ENCODE data around the gene PIK3IP1.
"Not testable (repeated sequence)": the region's sequence is repeated elsewhere in the genome, so short reads cannot be mapped to it uniquely, and the experiment has no call there.

The PIK3IP1 gene, protein sequence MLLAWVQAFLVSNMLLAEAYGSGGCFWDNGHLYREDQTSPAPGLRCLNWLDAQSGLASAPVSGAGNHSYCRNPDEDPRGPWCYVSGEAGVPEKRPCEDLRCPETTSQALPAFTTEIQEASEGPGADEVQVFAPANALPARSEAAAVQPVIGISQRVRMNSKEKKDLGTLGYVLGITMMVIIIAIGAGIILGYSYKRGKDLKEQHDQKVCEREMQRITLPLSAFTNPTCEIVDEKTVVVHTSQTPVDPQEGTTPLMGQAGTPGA

DNA sequence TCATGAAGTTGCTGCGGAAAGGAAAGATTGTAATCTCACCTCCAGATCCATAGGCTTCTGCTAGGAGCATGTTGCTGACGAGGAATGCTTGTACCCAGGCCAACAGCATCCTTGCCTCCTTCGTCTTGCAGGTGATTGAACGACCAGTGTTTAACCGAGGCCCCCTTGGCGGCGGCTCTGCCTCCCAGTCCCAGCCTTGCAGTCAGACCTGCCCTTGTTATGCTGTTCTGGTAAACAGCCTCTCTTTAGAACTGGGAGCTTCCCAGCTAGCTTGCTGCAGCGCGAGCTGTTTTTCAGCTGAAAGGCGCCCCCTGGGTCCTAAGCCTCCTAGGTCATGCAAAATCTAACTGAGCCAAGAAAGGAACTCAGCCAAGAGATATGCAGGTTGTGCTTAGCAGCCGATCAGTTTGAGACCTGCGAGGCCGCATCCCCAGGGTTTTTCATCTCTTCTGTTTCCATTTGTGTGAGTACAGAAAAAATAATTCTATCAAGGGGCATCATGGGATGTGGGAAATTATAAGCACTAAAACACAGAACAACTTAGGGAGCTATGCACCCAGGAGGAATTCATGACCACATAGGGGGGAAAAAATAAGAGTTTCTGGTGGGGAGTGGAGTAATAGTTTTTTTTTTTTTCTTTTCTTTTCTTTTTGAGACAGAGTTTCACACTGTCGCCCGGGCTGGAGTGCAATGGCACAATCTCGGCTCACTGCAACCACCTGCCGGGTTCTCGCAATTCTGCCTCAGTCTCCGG, at the start of gene PIK3IP1:
PIK3IP1 (minus strand) TSS at position 253 of the 754 bp plus-strand sequence; CDS start at position 109, 144 bp downstream.
- peak; percentile 66 for DNase-seq

DNA sequence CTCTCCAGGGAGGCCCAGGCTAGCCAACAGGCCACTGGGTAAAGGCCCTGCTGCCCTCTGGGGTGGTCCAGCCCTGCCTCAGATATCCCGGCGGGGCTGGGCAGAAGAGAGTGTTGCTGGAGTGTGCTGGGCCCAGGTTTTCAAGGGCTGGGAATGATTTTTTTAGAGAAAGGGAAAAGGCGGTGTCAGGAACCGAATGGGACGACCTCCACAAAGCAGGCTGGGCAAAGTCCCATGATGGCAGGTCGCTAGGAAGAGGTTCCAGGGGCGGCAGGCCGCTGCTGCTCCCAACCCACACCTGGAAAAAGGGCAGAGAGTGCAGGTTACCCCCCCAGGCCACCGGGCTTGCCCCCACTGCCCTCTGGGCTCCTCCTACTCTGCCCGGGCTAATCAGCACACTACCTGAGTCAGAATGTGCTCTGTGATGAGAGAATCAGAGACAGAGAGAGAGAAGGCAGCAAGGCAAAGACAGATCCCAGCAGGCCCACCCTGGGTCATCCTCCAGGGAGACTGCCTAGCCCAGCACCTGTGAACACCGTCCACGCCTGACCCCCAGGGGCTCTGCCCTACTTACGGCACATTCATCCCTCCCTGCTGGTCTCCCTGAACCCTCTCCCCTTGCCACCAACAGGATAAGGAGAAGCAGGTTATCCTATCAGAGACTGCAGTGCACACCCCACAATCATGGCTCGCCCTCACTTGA, 49.2 kb upstream of the PIK3IP1 start:
- DNase-seq = no peak

DNA sequence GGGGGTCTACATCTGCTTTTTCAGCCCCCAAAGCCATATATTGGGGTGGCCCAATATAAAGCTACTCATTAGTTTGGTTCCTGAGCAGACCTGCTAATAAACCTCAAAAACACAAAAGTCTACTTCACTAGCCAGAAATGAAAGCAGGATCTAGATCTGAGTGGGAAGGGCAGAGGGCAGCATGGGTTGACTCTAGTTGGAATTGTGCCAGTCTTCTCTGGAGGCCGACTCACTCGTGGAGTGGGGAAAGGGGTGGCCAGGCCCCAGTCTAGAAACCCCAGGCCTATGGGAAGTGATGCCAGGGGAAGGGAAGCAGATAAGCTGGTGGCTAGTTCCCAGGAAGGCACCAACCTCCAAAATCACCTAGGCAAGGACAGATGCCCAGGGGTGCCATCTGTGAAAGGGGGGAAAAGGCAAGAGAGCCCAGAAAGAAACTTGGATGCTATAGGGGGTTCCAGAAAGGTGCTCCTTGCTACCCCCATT, 48.5 kb upstream of the PIK3IP1 start:
- DNase-seq = no peak

DNA sequence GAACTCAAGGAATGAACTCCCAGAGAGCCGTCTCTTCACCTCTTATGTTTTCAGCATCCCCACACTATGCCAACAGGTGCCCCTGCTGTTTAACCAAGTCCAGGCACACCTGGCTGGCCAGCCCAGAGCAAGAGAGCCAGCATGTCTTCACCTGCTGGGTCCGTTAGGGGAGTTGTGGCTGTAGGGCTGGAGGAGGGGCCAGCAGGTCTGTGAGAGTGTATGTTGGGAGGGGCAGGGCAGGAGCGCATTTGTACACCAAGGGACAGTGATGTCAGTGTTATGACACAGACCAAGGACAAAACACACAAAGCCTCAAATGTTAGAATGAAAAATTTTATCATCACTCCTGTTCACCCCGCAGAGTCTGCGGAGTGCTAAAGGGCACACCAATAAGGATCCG, 48.1 kb upstream of the PIK3IP1 start:
- no peak for DNase-seq

DNA sequence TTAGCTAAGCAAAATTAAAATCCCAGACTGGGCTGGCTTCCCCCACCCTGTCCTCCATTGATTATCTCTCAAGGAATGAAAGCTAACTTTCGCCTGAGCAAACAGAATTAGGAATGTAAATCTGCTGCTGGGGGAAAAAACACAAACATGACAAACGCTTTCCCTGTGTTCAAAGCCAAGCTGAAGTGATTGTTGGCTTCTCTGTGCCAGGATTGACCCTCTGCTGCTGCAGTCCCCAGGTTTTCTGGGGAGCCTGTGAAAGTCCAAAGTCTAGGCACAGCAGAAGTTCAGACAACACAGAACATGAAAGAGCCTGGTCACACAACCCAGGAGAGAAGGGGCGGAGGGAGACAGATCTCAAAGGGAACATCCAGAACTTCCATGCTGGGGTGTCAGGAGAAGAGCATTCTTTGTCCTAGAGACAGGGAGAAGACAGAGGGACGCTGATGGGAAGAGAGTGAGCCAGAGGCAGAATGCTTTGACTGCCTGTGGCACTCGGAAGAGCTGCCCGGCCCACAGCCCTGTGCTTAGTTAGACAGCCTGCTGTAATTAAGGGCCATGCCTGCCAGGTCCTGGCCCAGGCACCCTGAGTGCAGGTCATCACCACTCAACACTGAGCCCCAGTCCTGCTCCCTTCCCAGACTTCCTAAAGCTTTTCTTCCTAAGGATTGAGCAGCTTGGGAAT, 47.0 kb upstream of the PIK3IP1 start:
- no peak for DNase-seq

DNA sequence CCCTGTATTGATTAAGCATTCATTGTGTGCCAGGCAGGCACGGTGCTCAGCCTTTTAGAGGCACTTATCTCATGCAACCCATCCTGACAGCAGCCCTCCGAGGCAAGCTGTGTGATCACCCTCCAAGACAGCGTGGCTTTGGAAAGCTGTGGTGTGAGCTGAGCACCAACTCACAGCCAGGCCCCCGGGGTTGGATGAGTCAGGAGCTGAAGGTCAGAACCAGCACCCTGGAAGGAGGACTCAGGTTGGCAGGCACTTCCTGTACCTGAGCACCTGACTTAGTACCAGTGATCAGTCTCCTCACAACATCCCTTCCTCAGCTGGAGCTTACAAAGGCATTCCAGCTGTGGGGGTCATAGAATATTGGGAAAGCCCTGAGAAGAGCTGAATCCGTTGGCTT, 44.9 kb upstream of the PIK3IP1 start:
- DNase-seq = no peak

DNA sequence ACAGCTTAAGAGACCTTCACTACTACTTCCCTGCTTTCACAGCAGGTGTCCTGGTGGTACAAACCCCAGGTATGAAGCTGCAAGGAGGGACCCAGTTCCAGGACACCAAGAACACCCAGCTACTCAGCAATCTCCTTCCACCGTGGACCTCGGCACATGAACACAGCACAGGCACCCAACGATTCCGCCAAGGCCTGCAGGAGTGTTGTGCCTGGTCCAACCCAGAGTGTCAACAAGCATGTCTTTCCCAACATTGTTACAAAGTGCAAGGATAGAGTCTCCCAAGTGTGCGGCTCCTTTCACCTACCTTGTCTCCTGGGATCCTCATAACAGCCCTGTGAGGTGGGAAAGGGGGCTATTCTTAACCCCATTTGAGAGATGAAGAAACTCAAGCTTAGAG, 42.0 kb upstream of the PIK3IP1 start:
- DNase-seq = no peak

DNA sequence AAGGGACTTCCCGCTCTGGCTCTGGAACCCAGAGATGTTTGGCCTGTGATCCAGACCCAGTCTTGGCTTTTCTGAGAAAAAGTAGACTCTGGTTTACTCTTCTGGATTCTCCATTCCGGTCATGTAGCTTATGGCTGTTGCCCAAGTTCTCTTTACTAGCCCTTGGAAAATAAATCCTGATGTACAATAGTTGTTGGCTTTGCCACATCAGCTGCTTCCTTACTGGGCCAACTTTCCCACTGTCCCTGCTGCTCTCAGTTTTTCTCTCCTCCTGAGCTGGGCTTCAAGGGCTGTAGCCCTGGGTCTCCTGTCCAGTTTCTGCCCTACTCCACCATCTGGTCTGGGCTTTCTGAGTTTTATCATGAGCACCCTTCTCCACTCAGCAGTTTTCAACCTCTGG, 41.4 kb upstream of the PIK3IP1 start:
- no peak for DNase-seq

DNA sequence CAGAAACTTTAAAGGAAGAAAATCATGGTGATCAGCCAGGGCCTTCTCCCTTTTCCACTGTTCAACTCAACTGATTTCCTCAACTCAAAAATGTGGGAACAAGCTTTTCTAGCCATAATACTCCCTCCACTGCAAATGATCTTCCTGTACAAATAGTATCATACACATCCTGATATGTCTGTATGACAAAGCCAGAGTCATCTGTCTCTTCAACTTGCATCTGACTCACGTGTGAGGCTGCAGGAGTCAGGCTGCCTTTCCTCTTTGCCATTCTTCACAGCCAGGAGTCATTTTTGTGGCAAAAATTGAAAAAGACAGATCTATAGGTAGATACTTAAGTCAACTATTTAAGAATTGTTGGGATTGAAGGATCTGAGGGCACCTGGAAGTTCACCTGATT, 40.6 kb upstream of the PIK3IP1 start:
- no peak for DNase-seq

DNA sequence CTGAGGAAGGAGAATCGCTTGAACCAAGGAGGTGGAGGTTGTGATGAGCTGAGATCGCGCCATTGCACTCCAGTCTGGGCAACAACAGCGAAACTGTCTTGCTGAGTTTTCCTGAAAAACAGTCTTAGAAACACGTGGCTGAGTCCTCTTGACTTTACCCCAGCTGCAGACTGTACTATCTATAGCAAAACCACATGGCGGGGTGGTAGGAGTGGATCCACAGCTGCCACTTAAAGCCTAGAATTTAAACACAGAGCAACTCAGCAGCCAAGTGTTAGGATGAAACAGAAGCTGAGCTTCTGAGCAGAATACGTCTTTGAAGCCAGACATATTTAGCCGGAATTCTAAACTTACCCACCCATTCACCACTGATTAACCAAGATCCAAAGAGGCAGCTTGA, 39.7 kb upstream of the PIK3IP1 start:
- DNase-seq = no peak

DNA sequence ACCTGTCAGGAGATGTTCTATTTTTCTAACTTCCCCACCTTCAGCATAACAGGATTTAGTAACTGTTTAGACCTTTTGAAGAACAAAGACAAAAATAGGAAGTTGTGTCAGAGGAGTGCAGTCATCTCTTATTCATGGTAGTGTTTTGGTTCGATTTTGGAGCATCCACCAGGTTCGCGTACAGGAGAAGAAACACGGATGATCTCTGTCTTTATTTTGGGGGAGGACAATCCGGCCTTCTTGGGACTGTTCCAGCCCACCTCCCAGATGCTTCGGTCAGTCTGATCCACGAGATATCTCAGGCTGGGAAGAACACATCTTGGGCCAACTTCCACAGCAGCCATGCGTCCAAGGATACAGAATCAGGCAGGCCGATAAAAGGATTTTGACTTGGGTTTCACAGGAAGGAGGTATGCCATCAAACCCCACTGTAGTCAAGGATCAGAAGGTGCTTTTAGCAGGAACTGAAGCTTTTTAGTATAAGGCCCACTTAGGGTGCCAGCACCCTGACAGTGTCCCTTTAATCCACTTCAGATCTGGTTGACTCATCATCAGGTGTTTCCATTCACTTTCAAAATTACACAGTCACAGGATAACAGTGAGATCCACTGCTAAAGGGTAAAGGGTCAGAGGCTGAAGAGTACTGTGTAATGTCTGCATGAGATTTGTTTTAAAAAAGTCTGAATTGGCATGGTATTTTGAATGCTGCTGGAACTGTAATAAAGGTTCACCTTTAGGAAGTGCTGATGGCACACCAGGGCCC, 37.3 kb upstream of the PIK3IP1 start:
- DNase-seq = no peak

DNA sequence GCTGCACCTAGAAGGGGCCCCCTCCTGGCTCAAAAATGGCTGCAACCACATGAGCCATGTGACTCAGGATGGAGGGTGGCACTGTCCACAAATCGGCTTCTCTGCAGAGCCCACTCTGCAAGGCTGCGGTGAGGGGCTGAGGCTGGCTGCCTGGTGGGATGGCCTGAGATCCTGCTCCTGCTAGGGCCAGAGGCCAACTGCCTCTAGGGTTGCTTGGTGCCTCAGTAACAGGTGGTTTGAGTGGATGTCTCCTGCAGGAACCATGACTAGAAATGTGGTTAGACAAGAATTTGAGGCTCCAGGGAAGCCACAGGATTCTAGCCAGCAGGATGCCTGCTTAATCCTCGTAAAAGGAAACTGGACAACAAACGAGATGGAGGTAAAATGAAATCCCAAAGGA, 36.7 kb upstream of the PIK3IP1 start:
- no peak for DNase-seq

DNA sequence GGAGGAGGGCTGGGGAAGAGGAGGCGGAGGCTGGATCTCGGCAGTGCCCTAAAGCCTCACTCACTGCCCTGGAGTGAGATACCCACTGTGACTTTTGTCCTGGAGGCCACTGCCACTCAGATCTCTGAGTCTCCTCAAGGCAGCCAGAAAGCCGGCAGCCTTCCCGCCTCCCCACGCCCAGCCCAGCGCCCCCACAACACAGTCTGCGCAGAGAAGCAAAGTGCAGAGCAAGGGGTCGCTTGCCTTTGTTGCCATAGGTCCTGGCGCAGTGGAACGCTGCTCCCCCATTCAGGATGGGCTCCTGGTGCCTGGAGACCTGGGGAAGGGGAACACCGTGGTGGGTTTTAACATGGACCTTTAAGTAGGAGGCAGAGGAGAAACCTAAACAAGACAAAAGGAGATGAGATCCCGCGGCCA, 36.3 kb upstream of the PIK3IP1 start:
- no peak for DNase-seq

DNA sequence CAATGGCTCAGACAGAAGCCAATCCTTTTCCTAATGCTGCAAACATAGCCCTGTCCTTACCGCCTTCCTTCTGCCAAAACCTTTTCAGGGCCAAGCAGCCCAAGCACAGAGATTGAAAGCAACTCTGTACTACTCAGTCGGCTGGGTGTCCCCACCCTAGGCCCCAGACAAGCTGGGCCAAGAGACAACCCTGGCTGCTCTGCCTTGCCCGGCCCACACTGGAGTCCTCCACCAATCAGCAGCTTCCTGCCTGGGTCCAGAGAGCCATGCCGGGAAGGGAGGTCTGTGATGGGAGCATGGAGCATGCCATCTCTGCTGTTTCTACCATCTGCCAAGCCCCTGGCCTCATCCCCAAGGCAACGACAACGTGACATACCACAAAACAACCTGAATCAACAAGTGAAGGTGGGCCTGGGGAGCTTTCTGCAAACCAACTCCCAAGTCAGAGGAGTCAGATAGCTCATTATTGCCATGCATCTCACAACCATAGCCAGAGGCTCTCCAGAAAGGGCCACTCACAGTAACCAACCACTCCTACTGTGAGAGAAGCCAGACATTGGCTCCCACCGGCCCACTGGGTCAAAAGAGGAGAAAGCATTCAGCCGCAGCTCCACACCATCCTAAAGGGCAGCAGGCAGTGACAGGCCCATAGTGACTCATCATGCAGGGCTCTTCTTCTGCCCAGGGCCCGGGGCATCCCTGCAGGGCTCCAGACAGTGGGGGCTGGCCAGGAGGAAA, 35.7 kb upstream of the PIK3IP1 start:
- DNase-seq = no peak

DNA sequence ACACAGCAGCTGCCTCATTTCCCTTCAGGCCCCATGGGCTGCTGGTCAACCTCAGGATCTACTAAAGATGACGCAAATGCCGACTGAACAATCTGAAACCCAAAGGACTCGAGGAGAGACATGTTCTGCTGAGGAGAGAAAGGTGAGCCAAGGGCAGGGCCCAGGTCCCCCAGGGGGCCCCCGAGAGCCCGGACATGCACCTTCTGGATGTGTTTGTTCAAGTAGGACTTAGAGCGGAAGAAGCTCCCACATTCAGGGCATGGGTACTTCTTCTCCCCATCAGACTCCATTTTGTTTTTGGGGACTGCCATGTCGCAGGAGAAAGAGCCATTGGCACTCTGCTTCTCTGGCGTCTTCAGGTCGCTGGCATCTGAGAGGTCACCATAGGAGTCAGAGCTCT, 34.6 kb upstream of the PIK3IP1 start:
- no peak for DNase-seq

DNA sequence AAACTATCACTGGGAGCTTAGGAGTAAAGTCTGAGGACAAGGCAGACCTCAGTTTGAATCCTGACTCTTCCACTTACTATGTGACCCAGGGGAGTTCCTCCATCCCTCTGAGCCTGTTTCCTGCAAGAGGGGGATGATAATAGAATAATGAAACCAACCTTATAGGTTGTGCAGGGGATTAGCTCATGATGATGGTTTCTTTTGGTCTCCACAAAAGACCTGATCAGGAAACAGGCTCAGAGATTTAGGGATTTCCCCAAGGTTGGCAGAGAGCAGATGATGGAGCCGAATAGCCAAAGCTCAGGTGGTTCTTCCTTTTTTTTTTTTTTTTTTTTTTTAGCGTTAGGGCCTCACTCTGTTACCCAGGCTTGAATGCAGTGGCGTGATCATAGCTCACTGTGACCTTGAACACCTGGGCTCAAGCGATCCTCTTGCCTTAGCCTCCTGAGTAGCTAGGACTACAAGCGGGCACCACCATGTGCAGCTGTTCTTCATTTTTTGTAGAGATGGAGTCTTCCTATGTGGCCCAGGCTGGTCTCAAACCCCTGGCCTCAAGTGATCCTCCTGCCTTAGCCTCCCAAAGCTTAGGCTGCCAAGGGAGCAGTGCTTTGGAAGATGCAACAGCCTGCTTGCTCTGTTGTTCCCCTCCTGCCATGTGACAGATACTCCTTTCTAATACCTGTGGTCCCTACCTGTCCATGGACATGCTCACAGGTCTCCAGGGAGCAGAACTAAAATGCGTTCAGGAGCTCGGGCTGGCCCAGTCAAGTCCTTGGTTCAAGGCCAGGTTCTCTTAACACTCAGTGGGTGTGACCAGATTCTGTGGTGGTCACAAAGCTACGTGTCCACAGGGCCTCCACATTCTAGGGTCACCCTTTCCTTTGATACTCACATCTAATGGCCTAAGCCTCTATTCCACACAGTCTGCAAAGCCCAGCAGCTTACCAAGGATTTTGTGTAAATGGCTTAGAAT, 31.6 kb upstream of the PIK3IP1 start:
- DNase-seq = no peak

DNA sequence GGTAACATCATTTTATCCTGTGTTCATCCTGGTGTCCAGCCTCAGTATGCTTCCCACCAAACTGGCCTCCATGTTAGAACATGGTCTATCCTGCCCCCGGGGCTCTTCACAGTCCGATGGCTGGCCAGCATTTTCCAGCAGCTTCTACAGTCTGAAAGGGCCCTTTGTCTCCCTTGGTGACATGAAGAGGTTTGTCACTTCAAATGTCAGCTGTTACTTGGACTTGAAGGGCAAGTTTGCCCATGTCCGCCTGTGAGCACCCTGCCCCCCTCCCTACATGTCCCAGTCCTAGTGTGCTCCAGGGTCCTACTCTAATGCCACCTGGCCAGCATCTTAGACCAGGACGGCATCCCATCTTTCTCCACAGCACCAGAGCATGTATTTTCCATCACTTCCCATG, 29.1 kb upstream of the PIK3IP1 start:
- DNase-seq = no peak

DNA sequence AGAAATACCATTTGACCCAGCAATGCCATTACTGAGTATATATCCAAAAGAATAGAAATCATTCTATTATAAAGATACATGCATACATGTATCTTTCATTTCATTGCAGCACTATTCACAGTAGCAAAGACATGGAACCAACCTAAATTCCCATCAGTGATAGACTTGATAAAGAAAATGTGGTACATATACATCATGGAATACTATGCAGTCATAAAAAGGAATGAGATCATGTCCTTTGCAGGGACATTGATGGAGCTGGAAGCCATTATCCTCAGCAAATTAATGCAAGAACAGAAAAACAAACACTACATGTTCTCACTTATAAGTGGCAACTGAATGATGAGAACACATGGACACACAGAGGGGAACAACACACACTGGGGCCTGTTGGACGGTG, 21.9 kb upstream of the PIK3IP1 start:
- not testable (repeated sequence) for DNase-seq

DNA sequence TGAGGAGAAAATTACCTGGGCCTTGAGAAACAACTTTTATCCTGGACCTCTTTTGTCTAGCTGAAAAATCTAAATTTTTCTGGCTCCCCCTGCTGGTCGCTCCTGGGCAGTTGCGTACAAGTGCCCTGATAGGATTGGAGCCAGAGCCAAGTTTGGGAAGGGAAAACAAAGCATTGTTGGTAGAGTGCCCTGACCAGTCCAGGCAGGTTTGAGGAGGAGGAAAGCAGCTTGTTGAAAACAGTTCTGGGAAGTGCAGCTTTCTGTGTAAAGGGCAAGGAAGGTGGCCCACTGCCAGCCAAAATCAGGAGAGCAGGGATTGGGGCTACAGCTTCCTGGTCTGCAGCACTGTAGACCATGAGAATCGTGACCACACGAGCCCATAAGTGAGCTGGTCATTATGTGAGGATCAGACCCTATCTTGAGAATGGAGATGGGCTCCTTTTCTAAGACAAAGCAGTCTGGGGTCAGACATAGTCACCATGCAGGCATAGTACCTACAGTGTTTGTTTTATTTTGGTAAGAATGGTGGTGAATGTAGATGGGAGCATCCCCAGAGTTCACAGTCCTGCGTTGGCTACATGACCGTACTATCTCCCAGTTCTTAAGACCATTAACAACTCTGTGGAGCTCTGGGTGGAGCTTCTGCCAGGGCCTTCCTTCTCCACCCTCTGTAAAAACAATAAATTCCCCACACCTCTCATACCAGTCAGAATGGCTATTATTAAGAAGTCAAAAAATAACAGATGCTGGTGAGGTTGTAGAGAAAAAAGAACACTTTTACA, 21.3 kb upstream of the PIK3IP1 start:
- DNase-seq = peak; percentile 18

DNA sequence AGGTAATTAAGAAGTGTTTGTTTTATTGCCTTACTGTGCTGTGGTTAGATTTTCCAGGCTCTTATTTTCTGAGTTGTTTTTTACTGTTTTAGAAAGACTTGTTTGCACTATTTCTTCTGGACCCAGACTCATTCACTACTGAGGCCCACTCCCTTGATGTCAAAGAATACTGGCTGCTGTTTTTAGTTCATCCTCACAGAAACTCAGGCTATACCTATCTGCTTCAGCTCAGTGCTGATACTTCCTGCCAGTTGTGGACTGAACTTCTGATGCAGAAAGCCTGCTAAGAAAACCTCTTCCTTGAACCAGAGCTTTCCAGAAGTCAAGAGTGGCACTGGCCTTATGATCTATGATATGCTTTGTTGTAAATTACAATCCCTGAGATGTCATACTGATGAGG, 15.9 kb upstream of the PIK3IP1 start:
- DNase-seq = no peak

Measured in NCI-H146 (cell line).